ENCODE results near the gene ERF.

Gene ERF

GRCh38 chr19:42206871-42207755, 47.8 kb downstream of the ERF start:
- H3K4me3 ChIP-seq (replicated peaks; ENCODE audit: low read depth, low read length), result no peak overlapping the region
- peaks cover 43% of the 10 kb centered on the region for H3K36me3 ChIP-seq (ENCODE audit: control insufficient read depth, insufficient read depth, low read length)
- H3K27me3 ChIP-seq (replicated peaks; ENCODE audit: control insufficient read depth, insufficient read depth, low read length), result no peaks in the 10 kb centered on the region
- no peak for DNase-seq (ENCODE audit: extremely low read depth, insufficient read length)
- TF ChIP-seq CTCF (IDR thresholded peaks at IDR 0.05; ENCODE audit: insufficient read depth, low read length, poor library complexity, severe bottlenecking), result no peak

GRCh38 chr19:42204664-42205063, 50.3 kb downstream of the ERF start:
- Histone ChIP-seq H3K4me3 (replicated peaks; ENCODE audit: low read depth, low read length) (no peak overlapping the region), H3K36me3 (ENCODE audit: control insufficient read depth, insufficient read depth, low read length) (peaks cover 41% of the 10 kb centered on the region), H3K27me3 (replicated peaks; ENCODE audit: control insufficient read depth, insufficient read depth, low read length) (no peaks in the 10 kb centered on the region)
- DNase-seq (ENCODE audit: extremely low read depth, insufficient read length), result no peak
- TF ChIP-seq CTCF (IDR thresholded peaks at IDR 0.05; ENCODE audit: insufficient read depth, low read length, poor library complexity, severe bottlenecking), result no peak

- peaks cover 40% of the 10 kb centered on the region for H3K36me3 ChIP-seq (ENCODE audit: control insufficient read depth, insufficient read depth, low read length)
- no peak overlapping the region for H3K4me3 ChIP-seq (replicated peaks; ENCODE audit: low read depth, low read length)
- H3K27me3 ChIP-seq (replicated peaks; ENCODE audit: control insufficient read depth, insufficient read depth, low read length), result no peaks in the 10 kb centered on the region
- DNase-seq (ENCODE audit: extremely low read depth, insufficient read length), result no peak
- no peak for TF ChIP-seq CTCF (IDR thresholded peaks at IDR 0.05; ENCODE audit: insufficient read depth, low read length, poor library complexity, severe bottlenecking)
Observed at GRCh38 chr19:42203700-42204099, 51.2 kb downstream of the ERF start.

- TF ChIP-seq CTCF (IDR thresholded peaks at IDR 0.05; ENCODE audit: insufficient read depth, low read length, poor library complexity, severe bottlenecking), result no peak
- no peak for DNase-seq (ENCODE audit: extremely low read depth, insufficient read length)
- Histone ChIP-seq H3K27me3 (replicated peaks; ENCODE audit: control insufficient read depth, insufficient read depth, low read length) (no peaks in the 10 kb centered on the region), H3K4me3 (replicated peaks; ENCODE audit: low read depth, low read length) (no peak overlapping the region), H3K36me3 (ENCODE audit: control insufficient read depth, insufficient read depth, low read length) (peaks cover 34% of the 10 kb centered on the region)
Observed at GRCh38 chr19:42202290-42202880, 52.5 kb downstream of the ERF start.

GRCh38 chr19:42201489-42202289, 53.2 kb downstream of the ERF start:
- Histone ChIP-seq H3K36me3 (ENCODE audit: control insufficient read depth, insufficient read depth, low read length) (peaks cover 29% of the 10 kb centered on the region), H3K4me3 (replicated peaks; ENCODE audit: low read depth, low read length) (peak overlapping the region; percentile 25; the same call in 1 of the 2 replicates), H3K27me3 (replicated peaks; ENCODE audit: control insufficient read depth, insufficient read depth, low read length) (no peaks in the 10 kb centered on the region)

More at GRCh38 chr19:42201489-42202289, 53.2 kb downstream of the ERF start:
- DNase-seq (ENCODE audit: extremely low read depth, insufficient read length), result peak; percentile 70
- no peak for TF ChIP-seq CTCF (IDR thresholded peaks at IDR 0.05; ENCODE audit: insufficient read depth, low read length, poor library complexity, severe bottlenecking)

All from GM06990 (cell line).